Panc1 (cell line): ENCODE data around the gene AACS. TPM values are rescaled to one million over a fixed set of nuclear protein-coding genes. Genes with fewer than 3 reads are reported as not detected.

ENCODE experiments used
- ATAC-seq: fragments of 200-7000 bp; cut with Tn5 transposase; 2 replicates; pipeline ENCODE4 v1.9.1; 2020; ENCODE audit warnings: mild to moderate bottlenecking, moderate library complexity
- BruUV-seq: library from RNA; stranded (reverse); fragments of 400-500 nt; replicated peaks from 2 replicates; lab custom pipeline; 2021; lab: Mats Ljungman, UMichigan
- CTCF ChIA-PET: fragments of 300-600 bp; sonication (Branson Sonifier 250); formaldehyde crosslinking; loops from one replicate; lab custom pipeline; 2022; ENCODE audit warnings: antibody characterized with exemption; lab: Charles Lee
- POLR2A ChIA-PET: fragments of 300-600 bp; sonication (Branson Sonifier 250); formaldehyde crosslinking; loops from one replicate; lab custom pipeline; 2022; ENCODE audit warnings: antibody characterized with exemption; lab: Charles Lee
- DNase-seq: peaks from one replicate; pipeline ENCODE4 v3.0.0-alpha.2; 2010; ENCODE audit warnings: low read depth, low spot score
- H3K27ac ChIP-seq: 2 replicates; pipeline ENCODE4 v1.5.1; 2011; ENCODE audit warnings: mild to moderate bottlenecking, low read length, inconsistent platforms
- H3K27me3 ChIP-seq: fragments of 200-500 bp; sonication (Bioruptor generic); 2 replicates; pipeline ENCODE4 v1.6.0; 2014; ENCODE audit warnings: low read length, inconsistent platforms; ENCODE audit not compliant: control insufficient read depth, insufficient read depth
- H3K36me3 ChIP-seq: fragments of 200-500 bp; sonication (Bioruptor generic); 2 replicates; pipeline ENCODE4 v1.5.1; 2014; ENCODE audit warnings: inconsistent platforms, mild to moderate bottlenecking, low read length, moderate library complexity; ENCODE audit not compliant: control insufficient read depth, insufficient read depth
- H3K4me1 ChIP-seq: 2 replicates; pipeline ENCODE4 v1.5.1; 2011; ENCODE audit warnings: inconsistent platforms, mild to moderate bottlenecking, low read length, moderate library complexity; ENCODE audit not compliant: control insufficient read depth, insufficient read depth
- H3K4me3 ChIP-seq, 2 experiments: 2 replicates each; pipeline ENCODE4 v1.5.1; 2011 to 2012; ENCODE audit warnings: low read depth in 2 of 2, low read length in 2 of 2, mild to moderate bottlenecking in 2 of 2, inconsistent platforms in 1 of 2, moderate library complexity in 1 of 2
- H3K9me3 ChIP-seq: fragments of 200-500 bp; sonication (Bioruptor generic); 2 replicates; pipeline ENCODE4 v1.5.1; 2014; ENCODE audit warnings: low read depth, mild to moderate bottlenecking, inconsistent platforms, low read length, moderate library complexity; ENCODE audit not compliant: control insufficient read depth, insufficient read depth
- CTCF ChIP-seq: fragments of 450-650 bp; IDR thresholded peaks from 2 replicates; pipeline ENCODE4 v1.5.1; 2017; ENCODE audit warnings: mild to moderate bottlenecking
- POLR2AphosphoS5 ChIP-seq: IDR thresholded peaks from 2 replicates; pipeline ENCODE4 v1.6.1; 2012; ENCODE audit warnings: mild to moderate bottlenecking, low read depth, low read length, moderate library complexity
- SIN3A ChIP-seq: IDR thresholded peaks from 2 replicates; pipeline ENCODE4 v1.6.1; 2012; ENCODE audit warnings: low read depth, mild to moderate bottlenecking, low read length, moderate library complexity, borderline replicate concordance; ENCODE audit not compliant: insufficient read depth
- TCF7L2 ChIP-seq: IDR thresholded peaks from 2 replicates; pipeline ENCODE4 v1.6.1; 2011; ENCODE audit warnings: mild to moderate bottlenecking, low read depth, low read length, inconsistent platforms
- in situ Hi-C: cut with HindIII; loops from 2 replicates; pipeline ENCODE4 v1.10.0; 2016; ENCODE audit warnings: low sequenced_read_pairs, low pct_unique_long_range_greater_than_20kb
- intact Hi-C: fragments of 100-400 bp; cut with micrococcal nuclease; formaldehyde crosslinking; loops from one replicate; pipeline ENCODE4 v1.10.0; 2022; ENCODE audit not compliant: unreplicated experiment
- total RNA-seq: library from RNA; stranded (reverse); gene quantifications from one replicate; pipeline ENCODE4 v1.2.1, GENCODE V29; 2021; ENCODE audit not compliant: unreplicated experiment
- TF ChIP-seq, protein P1 (sequence below), 2 experiments: IDR thresholded peaks; 2 replicates each; pipeline ENCODE4 v1.6.1; 2011 to 2012; ENCODE audit warnings: low read depth in 2 of 2, control low read depth in 1 of 2, low read length in 1 of 2, mild to moderate bottlenecking in 1 of 2, moderate library complexity in 1 of 2; ENCODE audit not compliant: insufficient read depth in 1 of 2

The AACS gene
- total RNA-seq, 1 experiment from 2014 or later: 34.7 TPM

DNA sequence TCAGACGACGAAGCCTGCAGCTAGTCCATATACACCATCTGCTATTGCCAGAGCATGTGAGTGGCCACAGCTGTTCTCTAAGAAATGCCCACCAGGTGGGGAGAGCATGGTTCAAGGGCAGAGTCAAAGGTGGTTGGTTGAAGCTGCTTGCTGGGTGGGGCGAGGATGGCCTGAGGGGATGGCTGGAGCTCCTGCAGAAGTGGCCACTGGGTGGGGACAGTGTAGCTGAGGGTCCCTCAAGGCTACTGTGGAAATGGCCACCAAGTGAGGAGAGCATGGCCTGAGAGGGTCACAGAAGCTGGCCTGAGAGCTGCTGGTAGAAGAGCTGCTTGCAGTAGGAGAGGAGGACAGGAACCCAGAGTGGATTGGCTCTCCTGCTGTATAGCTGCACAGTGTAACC, 102.4 kb downstream of the AACS start:
- Histone ChIP-seq H3K36me3 (no peaks in the 10 kb centered on the region), H3K9me3 (no peaks in the 10 kb centered on the region), H3K27me3 (no peaks in the 10 kb centered on the region), H3K4me1 (no peaks in the 10 kb centered on the region), H3K27ac (no peak overlapping the region), H3K4me3 (no peak overlapping the region)
- TF ChIP-seq CTCF (no peak), TCF7L2 (no peak), SIN3A (no peak), POLR2AphosphoS5 (no peak)
- TF ChIP-seq, protein P1, sequence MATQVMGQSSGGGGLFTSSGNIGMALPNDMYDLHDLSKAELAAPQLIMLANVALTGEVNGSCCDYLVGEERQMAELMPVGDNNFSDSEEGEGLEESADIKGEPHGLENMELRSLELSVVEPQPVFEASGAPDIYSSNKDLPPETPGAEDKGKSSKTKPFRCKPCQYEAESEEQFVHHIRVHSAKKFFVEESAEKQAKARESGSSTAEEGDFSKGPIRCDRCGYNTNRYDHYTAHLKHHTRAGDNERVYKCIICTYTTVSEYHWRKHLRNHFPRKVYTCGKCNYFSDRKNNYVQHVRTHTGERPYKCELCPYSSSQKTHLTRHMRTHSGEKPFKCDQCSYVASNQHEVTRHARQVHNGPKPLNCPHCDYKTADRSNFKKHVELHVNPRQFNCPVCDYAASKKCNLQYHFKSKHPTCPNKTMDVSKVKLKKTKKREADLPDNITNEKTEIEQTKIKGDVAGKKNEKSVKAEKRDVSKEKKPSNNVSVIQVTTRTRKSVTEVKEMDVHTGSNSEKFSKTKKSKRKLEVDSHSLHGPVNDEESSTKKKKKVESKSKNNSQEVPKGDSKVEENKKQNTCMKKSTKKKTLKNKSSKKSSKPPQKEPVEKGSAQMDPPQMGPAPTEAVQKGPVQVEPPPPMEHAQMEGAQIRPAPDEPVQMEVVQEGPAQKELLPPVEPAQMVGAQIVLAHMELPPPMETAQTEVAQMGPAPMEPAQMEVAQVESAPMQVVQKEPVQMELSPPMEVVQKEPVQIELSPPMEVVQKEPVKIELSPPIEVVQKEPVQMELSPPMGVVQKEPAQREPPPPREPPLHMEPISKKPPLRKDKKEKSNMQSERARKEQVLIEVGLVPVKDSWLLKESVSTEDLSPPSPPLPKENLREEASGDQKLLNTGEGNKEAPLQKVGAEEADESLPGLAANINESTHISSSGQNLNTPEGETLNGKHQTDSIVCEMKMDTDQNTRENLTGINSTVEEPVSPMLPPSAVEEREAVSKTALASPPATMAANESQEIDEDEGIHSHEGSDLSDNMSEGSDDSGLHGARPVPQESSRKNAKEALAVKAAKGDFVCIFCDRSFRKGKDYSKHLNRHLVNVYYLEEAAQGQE (IDR thresholded peaks at IDR 0.05; ENCODE audit: insufficient read depth in 1 of 2, low read depth in 2 of 2, low read length in 1 of 2): no peak
- ChIA-PET CTCF (interaction anchor here (0.7 kb wide), 1 partner anchor 20 kb away, joined by 4 read pairs; no protein-coding TSS in a partner anchor), POLR2A (no interaction called here)
- intact Hi-C loops: no loop called here
- 0 out of 2 replicates have a peak, but pooled peaks have one; percentile 50 for ATAC-seq
- no TSS peak for BruUV-seq
- in situ Hi-C loops: no loop called here
- DNase-seq: no peak

GRCh38 chr12:125169451-125169850, 104.2 kb downstream of the AACS start:
- no peaks in the 10 kb centered on the region for H3K9me3 ChIP-seq
- in situ Hi-C loops: no loop called here
- H3K4me3 ChIP-seq: no peak overlapping the region
- DNase-seq: no peak
- intact Hi-C loops: no loop called here
- no peak for ATAC-seq
- no peak overlapping the region for H3K27ac ChIP-seq
- no peaks in the 10 kb centered on the region for H3K4me1 ChIP-seq
- 0 out of 2 replicates have a peak, but pooled peaks cover 2% of the 10 kb centered on the region for H3K27me3 ChIP-seq
- ChIA-PET CTCF (no interaction called here), POLR2A (no interaction called here)
- BruUV-seq: no TSS peak
- TF ChIP-seq POLR2AphosphoS5: no peak
- TF ChIP-seq, protein P1 (IDR thresholded peaks at IDR 0.05; ENCODE audit: insufficient read depth in 1 of 2, low read depth in 2 of 2, low read length in 1 of 2): no peak
- TF ChIP-seq TCF7L2: no peak
- H3K36me3 ChIP-seq: no peaks in the 10 kb centered on the region
